G401 (cell line): ENCODE measurements around the gene MRGPRF. TPM values are rescaled to one million over a fixed set of nuclear protein-coding genes. Genes with fewer than 3 reads are reported as not detected.
"Not testable (repeated sequence)": the region's sequence is repeated elsewhere in the genome, so short reads cannot be mapped to it uniquely, and the experiment has no call there.

Experiments
- DNase-seq: peaks from one replicate; pipeline ENCODE4 v3.0.0-alpha.2; 2015; ENCODE audit warnings: low spot score
- in situ Hi-C: cut with HindIII; loops from 2 replicates; pipeline ENCODE4 v1.10.0; 2016; ENCODE audit warnings: low sequenced_read_pairs, mixed read lengths
- total RNA-seq: library from RNA; depleted of rRNA; stranded (reverse); fragments of >200 nt; shearing (Covaris generic); gene quantifications from 2 replicates; pipeline ENCODE4 v1.2.3, GENCODE V29; 2014

The MRGPRF gene
- total RNA-seq, 1 experiment from 2014 or later: not detected

- in situ Hi-C loops: no loop called here
- peak; percentile 45 for DNase-seq
These were observed 38.4 kb downstream of the MRGPRF start for GRCh38 chr11:68974421-68975194.

GRCh38 chr11:68973706-68974105 lies 39.3 kb downstream of the MRGPRF start:
- in situ Hi-C loops: not testable (repeated sequence)

GRCh38 chr11:68973219-68973618 lies 39.8 kb downstream of the MRGPRF start:
- DNase-seq: no peak
- in situ Hi-C loops: no loop called here

More at GRCh38 chr11:68973706-68974105, 39.3 kb downstream of the MRGPRF start:
- not testable (repeated sequence) for DNase-seq

GRCh38 chr11:68970921-68971636 lies 42.0 kb downstream of the MRGPRF start:
- DNase-seq: no peak
- in situ Hi-C loops: no loop called here

DNA sequence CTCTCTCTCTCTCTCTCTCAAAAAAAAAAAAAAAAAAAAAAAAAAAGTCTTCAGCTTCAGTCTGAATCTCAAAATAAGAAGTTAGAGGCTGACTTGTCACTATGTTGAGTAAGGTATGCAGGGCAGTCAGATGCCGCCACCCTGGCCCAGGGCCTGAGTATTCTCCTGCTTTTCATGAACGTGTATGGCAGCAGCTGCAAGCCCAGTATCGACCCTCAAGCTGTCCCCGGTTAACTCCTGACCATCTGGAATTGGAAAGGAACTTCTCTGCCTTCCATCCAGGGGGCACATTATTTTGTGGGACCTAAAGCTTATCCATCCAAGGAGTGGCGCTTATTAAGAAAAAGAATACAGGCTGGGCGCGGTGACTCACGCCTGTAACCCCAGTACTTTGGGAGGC lies 43.7 kb downstream of the MRGPRF start:
- in situ Hi-C loops: no loop called here
- no peak for DNase-seq

GRCh38 chr11:68968306-68969250 lies 44.5 kb downstream of the MRGPRF start:
- in situ Hi-C loops: no loop called here
- DNase-seq: no peak

- in situ Hi-C loops: no loop called here
- DNase-seq: no peak
These were observed 45.9 kb downstream of the MRGPRF start for GRCh38 chr11:68966894-68967780.

- peak; percentile 86 for DNase-seq
- in situ Hi-C loops: no loop called here
These were observed 46.9 kb downstream of the MRGPRF start for GRCh38 chr11:68965901-68966853.

- in situ Hi-C loops: no loop called here
- DNase-seq: peak; percentile 63
These were observed 49.3 kb downstream of the MRGPRF start for GRCh38 chr11:68963779-68964178.

DNA sequence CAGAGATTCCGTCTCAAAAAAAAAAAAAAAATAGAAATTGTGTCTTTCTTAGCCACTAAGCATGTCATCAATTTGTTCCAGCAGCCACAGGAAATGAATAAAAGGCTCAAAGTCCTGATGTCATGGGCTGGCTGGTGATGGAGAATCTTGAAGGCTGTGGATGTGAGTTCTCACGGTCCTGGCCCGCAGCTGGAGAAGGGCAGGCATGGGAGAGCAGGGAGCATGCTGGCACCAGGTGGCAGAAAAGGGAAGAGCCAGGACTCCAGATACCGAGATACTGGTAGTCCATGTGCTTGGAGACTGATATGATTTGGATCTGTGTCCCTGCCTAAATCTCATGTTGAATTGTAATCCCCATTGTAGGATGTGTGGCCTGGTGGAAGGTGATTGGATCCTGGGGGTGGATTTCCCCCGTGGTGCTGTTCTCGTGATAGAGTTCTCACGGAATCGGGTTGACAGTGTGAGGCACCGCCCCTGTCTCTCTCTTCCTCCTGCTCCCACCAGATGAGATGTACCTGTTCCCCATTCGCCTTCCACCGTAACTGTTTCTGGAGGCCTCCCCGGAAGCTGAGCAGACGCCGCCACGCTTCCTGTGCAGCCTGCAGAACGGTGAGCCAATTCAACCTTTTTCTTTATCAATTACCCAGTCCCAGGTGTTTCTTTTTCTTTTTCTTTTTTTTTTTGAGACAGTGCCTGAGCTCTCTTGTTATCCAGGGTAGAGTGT lies 50.4 kb downstream of the MRGPRF start:
- in situ Hi-C loops: no loop called here

GRCh38 chr11:68961245-68961644 lies 51.8 kb downstream of the MRGPRF start:
- DNase-seq: no peak
- in situ Hi-C loops: no loop called here

More for the DNA sequence above, 50.4 kb downstream of the MRGPRF start:
- DNase-seq: peak; percentile 76

GRCh38 chr11:68960294-68961071 lies 52.6 kb downstream of the MRGPRF start:
- peak; percentile 39 for DNase-seq
- in situ Hi-C loops: no loop called here

GRCh38 chr11:68959465-68960293 lies 53.4 kb downstream of the MRGPRF start:
- peak; percentile 95 for DNase-seq
- in situ Hi-C loops: no loop called here

GRCh38 chr11:68958211-68958610 lies 54.8 kb downstream of the MRGPRF start:
- DNase-seq: no peak

DNA sequence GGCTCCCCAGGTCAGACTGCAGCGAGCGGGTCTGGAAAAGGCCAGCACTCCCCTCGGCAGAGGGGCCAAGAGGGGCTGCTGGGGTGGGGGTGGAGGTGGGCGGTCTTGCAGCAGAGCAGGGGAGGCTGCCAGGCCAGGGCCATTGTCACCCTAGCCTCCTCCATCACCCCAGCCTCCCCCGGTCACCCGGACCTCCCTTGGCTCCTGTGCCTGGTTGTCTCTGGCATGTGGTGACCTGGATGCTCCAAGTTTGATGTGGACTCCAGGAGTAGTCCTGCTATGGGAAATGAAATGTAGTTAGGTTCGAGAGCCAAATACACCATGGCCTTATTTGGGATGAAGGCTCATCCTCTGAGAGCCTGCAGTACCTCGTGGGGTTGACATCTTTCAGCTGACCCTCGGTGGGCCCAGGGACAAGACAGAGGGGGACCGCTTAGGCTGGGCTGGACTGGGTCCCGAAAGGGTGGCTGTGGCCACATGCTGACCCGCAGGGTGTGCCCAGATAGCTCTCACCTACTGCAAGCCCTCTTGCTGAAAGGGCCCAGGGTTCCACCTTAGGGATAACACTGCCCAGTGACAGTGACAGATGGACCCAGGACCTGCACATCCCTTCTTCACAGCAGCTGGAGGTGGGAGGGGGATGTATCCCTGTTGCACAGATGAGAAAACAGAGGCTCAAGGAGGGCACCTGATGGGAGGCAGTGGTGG lies 56.3 kb downstream of the MRGPRF start:
- DNase-seq: no peak
- in situ Hi-C loops: no loop called here

More at GRCh38 chr11:68958211-68958610, 54.8 kb downstream of the MRGPRF start:
- in situ Hi-C loops: no loop called here
